Natural killer cell treated with Interleukin-12 subunit alpha and Interleukin-12 subunit beta and Interleukin-15 and Interleukin-18, amount 100 ng/mL, for 72 hours (primary cell): ENCODE data around the gene TANGO2. TPM values are rescaled to one million over a fixed set of nuclear protein-coding genes. Genes with fewer than 3 reads are reported as not detected.

Source experiments
- ATAC-seq, 2 donors: fragments of 150-1000 bp; cut with Tn5 transposase in 1 of 2; sonication (Bioruptor Pico), chemical (Tn5 transposase) in 1 of 2; 2 replicates each; pipeline ENCODE4 v1.10.0; 2021
- DNase-seq: peaks from one replicate; pipeline ENCODE4 v3.0.0; 2022; ENCODE audit warnings: low spot score
- H3K27ac Mint-ChIP-seq, 2 donors: 1 replicate in 1 of 2; 2 replicates in 1 of 2; pipeline ENCODE4 v1.8.0; 2022; ENCODE audit warnings: mixed read lengths in 2 of 2, mild to moderate bottlenecking in 1 of 2, moderate library complexity in 1 of 2
- H3K27me3 Mint-ChIP-seq, 2 donors: 1 replicate in 1 of 2; 2 replicates in 1 of 2; pipeline ENCODE4 v1.8.0; 2022; ENCODE audit warnings: mixed read lengths in 2 of 2
- H3K36me3 Mint-ChIP-seq: one replicate; pipeline ENCODE4 v1.8.0; 2022; ENCODE audit warnings: mixed read lengths
- H3K4me1 Mint-ChIP-seq, 2 donors: 1 replicate in 1 of 2; 2 replicates in 1 of 2; pipeline ENCODE4 v1.8.0; 2022; ENCODE audit warnings: low read depth in 2 of 2, mixed read lengths in 2 of 2, mild to moderate bottlenecking in 1 of 2
- H3K4me3 Mint-ChIP-seq: one replicate; pipeline ENCODE4 v1.8.0; 2022; ENCODE audit warnings: mixed read lengths
- H3K9me3 Mint-ChIP-seq: 2 replicates; pipeline ENCODE4 v1.8.0; 2022; ENCODE audit warnings: mixed read lengths
- total RNA-seq, 2 donors: library from RNA; stranded (reverse); gene quantifications; one replicate each; pipeline ENCODE4 v1.2.3, GENCODE V29; 2022

Gene TANGO2
- total RNA-seq, 2 donors from 2014 or later: 50.5 to 61.6 TPM

- DNase-seq (no peak), ATAC-seq (no peak)
- H3K36me3 Mint-ChIP-seq: no peaks in the 10 kb centered on the region
- H3K27ac Mint-ChIP-seq: no peak overlapping the region
- no peaks in the 10 kb centered on the region for H3K27me3 Mint-ChIP-seq
- peak overlapping the region; percentile 85 for H3K4me3 Mint-ChIP-seq
- H3K9me3 Mint-ChIP-seq: no peaks in the 10 kb centered on the region
- peaks cover 16 to 27% of the 10 kb centered on the region in 2 donors for H3K4me1 Mint-ChIP-seq
Measured at GRCh38 chr22:20018001-20018400, 2.9 kb upstream of the TANGO2 start.

- Mint-ChIP-seq H3K36me3 (no peaks in the 10 kb centered on the region), H3K9me3 (no peaks in the 10 kb centered on the region), H3K27ac (peak overlapping the region; percentile 83 to 90), H3K4me3 (peak overlapping the region; percentile 95), H3K27me3 (no peaks in the 10 kb centered on the region), H3K4me1 (peaks cover 24 to 32% of the 10 kb centered on the region in 2 donors)
- no peak for DNase-seq
- ATAC-seq: no peak
Measured at GRCh38 chr22:20019661-20020532, 1.0 kb upstream of the TANGO2 start.

GRCh38 chr22:20021196-20022181 is 579 bp downstream of the TANGO2 start:
- no peaks in the 10 kb centered on the region for H3K27me3 Mint-ChIP-seq
- peak overlapping the region; percentile 95 for H3K4me3 Mint-ChIP-seq
- peak in 1 of 2 donors; percentile 3 for ATAC-seq
- no peak for DNase-seq
- H3K36me3 Mint-ChIP-seq: no peaks in the 10 kb centered on the region
- H3K27ac Mint-ChIP-seq: peak overlapping the region; percentile 83 to 90
- H3K4me1 Mint-ChIP-seq: peaks cover 31 to 35% of the 10 kb centered on the region in 2 donors
- H3K9me3 Mint-ChIP-seq: no peaks in the 10 kb centered on the region

GRCh38 chr22:20022231-20022977 is 1.5 kb downstream of the TANGO2 start:
- Mint-ChIP-seq H3K9me3 (no peaks in the 10 kb centered on the region), H3K27ac (peak overlapping the region; percentile 83 to 90), H3K4me1 (peaks cover 33 to 35% of the 10 kb centered on the region in 2 donors), H3K4me3 (peak overlapping the region; percentile 95), H3K27me3 (no peaks in the 10 kb centered on the region), H3K36me3 (no peaks in the 10 kb centered on the region)
- ATAC-seq (no peak), DNase-seq (no peak)

GRCh38 chr22:20022978-20023613 is 2.2 kb downstream of the TANGO2 start:
- Mint-ChIP-seq H3K4me1 (peaks cover 30 to 33% of the 10 kb centered on the region in 2 donors), H3K4me3 (peak overlapping the region; percentile 52), H3K36me3 (no peaks in the 10 kb centered on the region), H3K27ac (peak overlapping the region in 1 of 2 donors; percentile 90), H3K9me3 (no peaks in the 10 kb centered on the region), H3K27me3 (no peaks in the 10 kb centered on the region)
- ATAC-seq: no peak
- no peak for DNase-seq

- H3K27me3 Mint-ChIP-seq: no peaks in the 10 kb centered on the region
- peaks cover 30 to 36% of the 10 kb centered on the region in 2 donors for H3K4me1 Mint-ChIP-seq
- DNase-seq: no peak
- no peaks in the 10 kb centered on the region for H3K9me3 Mint-ChIP-seq
- no peaks in the 10 kb centered on the region for H3K36me3 Mint-ChIP-seq
- H3K4me3 Mint-ChIP-seq: no peak overlapping the region
- ATAC-seq: no peak
- H3K27ac Mint-ChIP-seq: no peak overlapping the region
Measured at GRCh38 chr22:20024225-20024624, 3.3 kb downstream of the TANGO2 start.

- peaks cover 30 to 36% of the 10 kb centered on the region in 2 donors for H3K4me1 Mint-ChIP-seq
- H3K36me3 Mint-ChIP-seq: no peaks in the 10 kb centered on the region
- ATAC-seq (no peak), DNase-seq (no peak)
- no peaks in the 10 kb centered on the region for H3K9me3 Mint-ChIP-seq
- H3K27ac Mint-ChIP-seq: peak overlapping the region in 1 of 2 donors; percentile 29
- no peaks in the 10 kb centered on the region for H3K27me3 Mint-ChIP-seq
- no peak overlapping the region for H3K4me3 Mint-ChIP-seq
Measured at GRCh38 chr22:20024650-20025397, 3.9 kb downstream of the TANGO2 start.

GRCh38 chr22:20025401-20026203 is 4.7 kb downstream of the TANGO2 start:
- DNase-seq: no peak
- Mint-ChIP-seq H3K27me3 (no peaks in the 10 kb centered on the region), H3K4me3 (no peak overlapping the region), H3K27ac (no peak overlapping the region), H3K9me3 (no peaks in the 10 kb centered on the region), H3K4me1 (peaks cover 26 to 32% of the 10 kb centered on the region in 2 donors), H3K36me3 (no peaks in the 10 kb centered on the region)
- ATAC-seq: no peak

GRCh38 chr22:20026204-20026908 is 5.4 kb downstream of the TANGO2 start:
- DNase-seq: no peak
- no peaks in the 10 kb centered on the region for H3K36me3 Mint-ChIP-seq
- H3K27ac Mint-ChIP-seq: no peak overlapping the region
- no peak for ATAC-seq
- H3K4me3 Mint-ChIP-seq: no peak overlapping the region
- H3K27me3 Mint-ChIP-seq: no peaks in the 10 kb centered on the region
- H3K4me1 Mint-ChIP-seq: peaks cover 27 to 35% of the 10 kb centered on the region in 2 donors
- no peaks in the 10 kb centered on the region for H3K9me3 Mint-ChIP-seq

- no peak for DNase-seq
- no peak for ATAC-seq
Measured at GRCh38 chr22:20026996-20027601, 6.2 kb downstream of the TANGO2 start.

More at GRCh38 chr22:20026996-20027601, 6.2 kb downstream of the TANGO2 start:
- Mint-ChIP-seq H3K4me1 (peaks cover 26 to 38% of the 10 kb centered on the region in 2 donors), H3K27ac (no peak overlapping the region), H3K27me3 (no peaks in the 10 kb centered on the region), H3K9me3 (no peaks in the 10 kb centered on the region), H3K36me3 (no peaks in the 10 kb centered on the region), H3K4me3 (no peak overlapping the region)
